HCT116 (cell line): ENCODE data around the gene ASCL5. TPM values are rescaled to one million over a fixed set of nuclear protein-coding genes. Genes with fewer than 3 reads are reported as not detected.

Experiments used
- ATAC-seq: fragments of 200-7000 bp; cut with Tn5 transposase; 2 replicates; pipeline ENCODE4 v1.9.1; 2020; ENCODE audit warnings: mild to moderate bottlenecking, moderate library complexity
- BruUV-seq: library from RNA; stranded (reverse); fragments of 400-500 nt; replicated peaks from 2 replicates; lab custom pipeline; 2021; lab: Mats Ljungman, UMichigan
- CTCF ChIA-PET: fragments of 300-600 bp; sonication (Branson Sonifier 250); formaldehyde crosslinking; loops from one replicate; lab custom pipeline; 2021; ENCODE audit warnings: antibody characterized with exemption; lab: Charles Lee
- POLR2A ChIA-PET: fragments of 300-600, 350-600 bp; sonication (Branson Sonifier 250); formaldehyde crosslinking; loops from one replicate; lab custom pipeline; 2021; ENCODE audit warnings: antibody characterized with exemption; lab: Charles Lee
- RAD21 ChIA-PET, 2 experiments: fragments of 300-600 bp; sonication (Branson Sonifier 250); formaldehyde crosslinking; loops; one replicate each; lab custom pipeline; 2023; ENCODE audit warnings: low total read pairs in 2 of 2; ENCODE audit not compliant: uncharacterized antibody in 2 of 2, unreplicated experiment in 2 of 2, low non-redundant PET in 1 of 2; lab: Charles Lee
- DNase-seq: peaks from one replicate; pipeline ENCODE4 v3.0.0-alpha.2; 2010; ENCODE audit warnings: low read depth, low spot score
- H2AFZ ChIP-seq: fragments of 200-600 bp; shearing (Covaris generic), sonication (generic); 2 replicates; pipeline ENCODE4 v1.6.1; 2017; ENCODE audit warnings: low read depth, mixed run types, mixed read lengths, antibody characterized with exemption, low read length; ENCODE audit not compliant: poor library complexity, severe bottlenecking
- H3K27ac ChIP-seq: 2 replicates; pipeline ENCODE4 v1.5.1; 2012; ENCODE audit warnings: low read depth, low read length
- H3K27me3 ChIP-seq: fragments of 200-600 bp; sonication (generic); 2 replicates; pipeline ENCODE4 v1.6.1; 2016; ENCODE audit warnings: mixed run types, low read length, mixed read lengths; ENCODE audit not compliant: insufficient read depth
- H3K36me3 ChIP-seq, 2 experiments: fragments of 200-500 bp in 1 of 2; fragments of 200-600 bp in 1 of 2; sonication (Bioruptor generic) in 1 of 2; sonication (generic) in 1 of 2; 2 replicates each; pipeline versions ENCODE4 v1.5.1 to v1.6.1; 2014 to 2016; ENCODE audit warnings: low read length in 2 of 2, inconsistent platforms in 1 of 2, mixed read lengths in 1 of 2, mixed run types in 1 of 2; ENCODE audit not compliant: insufficient read depth in 2 of 2, control insufficient read depth in 1 of 2
- H3K4me1 ChIP-seq, 2 experiments: fragments of 200-600 bp in 1 of 2; sonication (generic) in 1 of 2; 2 replicates each; pipeline versions ENCODE4 v1.5.1 to v1.6.1; 2012 to 2017; ENCODE audit warnings: low read length in 2 of 2, inconsistent platforms in 1 of 2, mild to moderate bottlenecking in 1 of 2, mixed read lengths in 1 of 2, mixed run types in 1 of 2, moderate library complexity in 1 of 2; ENCODE audit not compliant: insufficient read depth in 2 of 2, control insufficient read depth in 1 of 2
- H3K4me2 ChIP-seq: fragments of 200-600 bp; sonication (generic); 2 replicates; pipeline ENCODE4 v1.6.1; 2017; ENCODE audit warnings: mixed run types, low read length, mixed read lengths
- H3K4me3 ChIP-seq, 2 experiments: fragments of 200-600 bp in 1 of 2; sonication (generic) in 1 of 2; replicated peaks in 1 of 2; 2 replicates each; pipeline ENCODE4 v1.5.1; 2011 to 2016; ENCODE audit warnings: low read length in 2 of 2, control low read depth in 1 of 2, low read depth in 1 of 2, mild to moderate bottlenecking in 1 of 2, mixed read lengths in 1 of 2, mixed run types in 1 of 2
- H3K79me2 ChIP-seq: fragments of 200-600 bp; sonication (generic); 2 replicates; pipeline ENCODE4 v1.6.1; 2017; ENCODE audit warnings: mild to moderate bottlenecking, mixed run types, low read length, moderate library complexity, mixed read lengths; ENCODE audit not compliant: insufficient read depth
- H3K9ac ChIP-seq: fragments of 200-600 bp; sonication (generic); 2 replicates; pipeline ENCODE4 v1.6.1; 2016; ENCODE audit warnings: low read length, mixed read lengths
- H3K9me2 ChIP-seq: fragments of 200-600 bp; sonication (generic), shearing (Covaris generic); 2 replicates; pipeline ENCODE4 v1.6.1; 2017; ENCODE audit warnings: mixed run types, mild to moderate bottlenecking, moderate library complexity; ENCODE audit not compliant: insufficient read depth
- H3K9me3 ChIP-seq, 2 experiments: fragments of 200-500 bp in 1 of 2; fragments of 200-600 bp in 1 of 2; sonication (Bioruptor generic) in 1 of 2; sonication (generic) in 1 of 2; 2 replicates each; pipeline ENCODE4 v1.6.1; 2014 to 2017; ENCODE audit warnings: low read length in 2 of 2, mixed read lengths in 2 of 2, inconsistent platforms in 1 of 2, low read depth in 1 of 2, mild to moderate bottlenecking in 1 of 2, mixed run types in 1 of 2, moderate library complexity in 1 of 2; ENCODE audit not compliant: control insufficient read depth in 1 of 2, insufficient read depth in 1 of 2
- H4K20me1 ChIP-seq: fragments of 200-600 bp; sonication (generic), shearing (Covaris generic); 2 replicates; pipeline ENCODE4 v1.6.1; 2017; ENCODE audit warnings: mixed run types, mild to moderate bottlenecking, moderate library complexity; ENCODE audit not compliant: insufficient read depth
- FOSL1 ChIP-seq: IDR thresholded peaks from 2 replicates; pipeline ENCODE4 v1.6.1; 2012; ENCODE audit warnings: low read depth
- JUND ChIP-seq: IDR thresholded peaks from 2 replicates; pipeline ENCODE4 v1.6.1; 2012
- SP1 ChIP-seq: IDR thresholded peaks from 2 replicates; pipeline ENCODE4 v1.6.1; 2012; ENCODE audit warnings: low read depth
- ZFX ChIP-seq: fragments of 450-650 bp; IDR thresholded peaks from 2 replicates; pipeline ENCODE4 v1.6.1; 2017
- intact Hi-C: fragments of 100-400 bp; cut with micrococcal nuclease; formaldehyde crosslinking; loops from 2 replicates; pipeline ENCODE4 v1.10.0; 2022
- total RNA-seq: library from RNA; stranded (reverse); gene quantifications from one replicate; pipeline ENCODE4 v1.2.1, GENCODE V29; 2021; ENCODE audit not compliant: unreplicated experiment
- TF ChIP-seq, protein P1 (sequence below), 3 experiments: fragments of 200-600 bp in 1 of 3; sonication (generic) in 1 of 3; IDR thresholded peaks in 2 of 3; conservative IDR thresholded peaks in 1 of 3; 2 replicates each; pipeline ENCODE4 v1.5.1; 2012 to 2017; ENCODE audit warnings: low read depth in 2 of 3, low read length in 2 of 3, antibody characterized with exemption in 1 of 3, borderline replicate concordance in 1 of 3, control low read depth in 1 of 3, mild to moderate bottlenecking in 1 of 3, mixed read lengths in 1 of 3, mixed run types in 1 of 3, moderate library complexity in 1 of 3; ENCODE audit not compliant: insufficient read depth in 1 of 3
- TF ChIP-seq, protein P2 (sequence below): IDR thresholded peaks from 2 replicates; pipeline ENCODE4 v1.6.1; 2011; ENCODE audit warnings: mild to moderate bottlenecking, low read length, moderate library complexity; ENCODE audit not compliant: insufficient replicate concordance; ENCODE audit errors: extremely low read depth

Gene ASCL5
- total RNA-seq, 1 experiment from 2014 or later = 0.15 TPM

GRCh38 chr1:201169203-201169602 is 42.2 kb upstream of the ASCL5 start:
- Histone ChIP-seq H2AFZ (no peak overlapping the region), H3K4me1 (peaks cover 9 to 16% of the 10 kb centered on the region in 2 experiments), H3K79me2 (no peaks in the 10 kb centered on the region), H3K9me2 (no peaks in the 10 kb centered on the region), H3K9ac (no peak overlapping the region), H3K27me3 (no peaks in the 10 kb centered on the region), H3K4me2 (no peak overlapping the region), H3K36me3 (no peaks in the 10 kb centered on the region), H4K20me1 (no peaks in the 10 kb centered on the region), H3K4me3 (no peak overlapping the region), H3K9me3 (no peaks in the 10 kb centered on the region), H3K27ac (no peak overlapping the region)
- POLR2A ChIA-PET = interaction anchor here (0.6 to 1.2 kb wide), 2 partner anchors 15 to 148 kb away, joined by 4 to 6 read pairs; partner anchors contain the start of gene TMEM9
- ATAC-seq (no peak), DNase-seq (no peak)
- RAD21 ChIA-PET = no interaction called here
- CTCF ChIA-PET = interaction anchor here (1.0 to 1.1 kb wide), 2 partner anchors 15 to 54 kb away, joined by 3 read pairs; partner anchors contain the start of gene TMEM9
- BruUV-seq = no TSS peak
- TF ChIP-seq SP1 (no peak), ZFX (no peak)
- intact Hi-C loops = no loop called here

- Histone ChIP-seq H3K27me3 (no peaks in the 10 kb centered on the region), H2AFZ (no peak overlapping the region), H3K4me1 (peaks cover 9 to 16% of the 10 kb centered on the region in 2 experiments), H4K20me1 (no peaks in the 10 kb centered on the region), H3K36me3 (no peaks in the 10 kb centered on the region), H3K27ac (no peak overlapping the region), H3K4me2 (no peak overlapping the region), H3K4me3 (no peak overlapping the region), H3K79me2 (no peaks in the 10 kb centered on the region), H3K9me2 (no peaks in the 10 kb centered on the region), H3K9me3 (no peaks in the 10 kb centered on the region), H3K9ac (no peak overlapping the region)
- ChIA-PET CTCF (interaction anchor here (1.3 kb wide), 1 partner anchor 8 kb away, joined by 3 read pairs; no protein-coding TSS in a partner anchor), RAD21 (no interaction called here), POLR2A (no interaction called here)
- DNase-seq (no peak), ATAC-seq (no peak)
- TF ChIP-seq, protein P1, sequence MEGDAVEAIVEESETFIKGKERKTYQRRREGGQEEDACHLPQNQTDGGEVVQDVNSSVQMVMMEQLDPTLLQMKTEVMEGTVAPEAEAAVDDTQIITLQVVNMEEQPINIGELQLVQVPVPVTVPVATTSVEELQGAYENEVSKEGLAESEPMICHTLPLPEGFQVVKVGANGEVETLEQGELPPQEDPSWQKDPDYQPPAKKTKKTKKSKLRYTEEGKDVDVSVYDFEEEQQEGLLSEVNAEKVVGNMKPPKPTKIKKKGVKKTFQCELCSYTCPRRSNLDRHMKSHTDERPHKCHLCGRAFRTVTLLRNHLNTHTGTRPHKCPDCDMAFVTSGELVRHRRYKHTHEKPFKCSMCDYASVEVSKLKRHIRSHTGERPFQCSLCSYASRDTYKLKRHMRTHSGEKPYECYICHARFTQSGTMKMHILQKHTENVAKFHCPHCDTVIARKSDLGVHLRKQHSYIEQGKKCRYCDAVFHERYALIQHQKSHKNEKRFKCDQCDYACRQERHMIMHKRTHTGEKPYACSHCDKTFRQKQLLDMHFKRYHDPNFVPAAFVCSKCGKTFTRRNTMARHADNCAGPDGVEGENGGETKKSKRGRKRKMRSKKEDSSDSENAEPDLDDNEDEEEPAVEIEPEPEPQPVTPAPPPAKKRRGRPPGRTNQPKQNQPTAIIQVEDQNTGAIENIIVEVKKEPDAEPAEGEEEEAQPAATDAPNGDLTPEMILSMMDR (IDR thresholded peaks at IDR 0.05 in 2 of 3, conservative IDR thresholded peaks at IDR 0.05 in 1 of 3; ENCODE audit: borderline replicate concordance in 1 of 3, insufficient read depth in 1 of 3, low read depth in 2 of 3, low read length in 2 of 3) = no peak
- no peak for TF ChIP-seq JUND
- TF ChIP-seq, protein P2, sequence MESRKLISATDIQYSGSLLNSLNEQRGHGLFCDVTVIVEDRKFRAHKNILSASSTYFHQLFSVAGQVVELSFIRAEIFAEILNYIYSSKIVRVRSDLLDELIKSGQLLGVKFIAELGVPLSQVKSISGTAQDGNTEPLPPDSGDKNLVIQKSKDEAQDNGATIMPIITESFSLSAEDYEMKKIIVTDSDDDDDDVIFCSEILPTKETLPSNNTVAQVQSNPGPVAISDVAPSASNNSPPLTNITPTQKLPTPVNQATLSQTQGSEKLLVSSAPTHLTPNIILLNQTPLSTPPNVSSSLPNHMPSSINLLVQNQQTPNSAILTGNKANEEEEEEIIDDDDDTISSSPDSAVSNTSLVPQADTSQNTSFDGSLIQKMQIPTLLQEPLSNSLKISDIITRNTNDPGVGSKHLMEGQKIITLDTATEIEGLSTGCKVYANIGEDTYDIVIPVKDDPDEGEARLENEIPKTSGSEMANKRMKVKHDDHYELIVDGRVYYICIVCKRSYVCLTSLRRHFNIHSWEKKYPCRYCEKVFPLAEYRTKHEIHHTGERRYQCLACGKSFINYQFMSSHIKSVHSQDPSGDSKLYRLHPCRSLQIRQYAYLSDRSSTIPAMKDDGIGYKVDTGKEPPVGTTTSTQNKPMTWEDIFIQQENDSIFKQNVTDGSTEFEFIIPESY = no peak
- TF ChIP-seq FOSL1 = no peak
- no TSS peak for BruUV-seq
- intact Hi-C loops = no loop called here
Measured at GRCh38 chr1:201167041-201167991, 40.3 kb upstream of the ASCL5 start.
